IPS-18c (cell line): ENCODE data around the gene RPGRIP1L.

Source experiments
- H3K4me3 ChIP-seq: 2 replicates; pipeline ENCODE4 v1.7.0; 2013; ENCODE audit warnings: low read depth, mild to moderate bottlenecking, low read length, moderate library complexity; ENCODE audit not compliant: insufficient read depth
- H3K9me3 ChIP-seq: one replicate; pipeline ENCODE4 v1.6.1; 2013; ENCODE audit warnings: mild to moderate bottlenecking, low read length, moderate library complexity; ENCODE audit not compliant: control insufficient read depth, insufficient read depth

Gene RPGRIP1L

GRCh38 chr16:53549970-53550690 is 153.5 kb downstream of the RPGRIP1L start:
- no peak overlapping the region for H3K4me3 ChIP-seq
- peaks cover 2% of the 10 kb centered on the region for H3K9me3 ChIP-seq
